ENCODE results near the gene WWC1. TPM values are rescaled to one million over a fixed set of nuclear protein-coding genes. Genes with fewer than 3 reads are reported as not detected.

WWC1 gene
- total RNA-seq, 1 donor from 2014 or later: 1.5 TPM

DNA sequence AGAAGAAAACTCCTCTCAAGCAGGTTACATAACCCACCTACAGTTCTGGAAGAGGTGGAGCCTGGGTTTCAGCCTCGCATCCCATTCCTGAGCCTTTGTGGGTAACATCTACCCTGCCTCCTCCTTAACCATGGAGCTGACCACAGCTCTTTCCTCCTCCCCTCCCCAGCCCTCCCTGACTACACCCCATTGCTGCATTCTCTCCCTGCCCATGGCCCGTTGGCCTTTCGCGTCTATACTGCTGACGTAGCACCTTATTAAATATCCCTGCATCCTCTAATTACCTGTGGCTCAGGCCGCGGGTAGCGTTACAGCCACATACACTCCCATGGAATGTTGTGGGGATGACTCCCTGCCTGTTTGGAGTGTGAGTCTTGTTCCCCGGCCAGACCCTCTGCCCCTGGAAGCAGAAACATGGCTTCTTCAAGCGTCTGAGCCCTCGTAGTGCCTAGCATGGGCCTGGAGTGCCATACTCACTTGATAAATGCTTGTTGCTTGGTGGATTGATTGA is 72.8 kb downstream of the WWC1 start:
- Mint-ChIP-seq H3K4me1 (ENCODE audit: low read depth, unreplicated experiment) (no peaks in the 10 kb centered on the region), H3K27me3 (ENCODE audit: unreplicated experiment) (peaks cover 2% of the 10 kb centered on the region), H3K9me3 (ENCODE audit: unreplicated experiment) (no peaks in the 10 kb centered on the region), H3K27ac (ENCODE audit: unreplicated experiment) (no peak overlapping the region), H3K4me3 (ENCODE audit: unreplicated experiment) (no peak overlapping the region), H3K36me3 (ENCODE audit: unreplicated experiment) (no peaks in the 10 kb centered on the region)
- TF ChIP-seq, protein P1, sequence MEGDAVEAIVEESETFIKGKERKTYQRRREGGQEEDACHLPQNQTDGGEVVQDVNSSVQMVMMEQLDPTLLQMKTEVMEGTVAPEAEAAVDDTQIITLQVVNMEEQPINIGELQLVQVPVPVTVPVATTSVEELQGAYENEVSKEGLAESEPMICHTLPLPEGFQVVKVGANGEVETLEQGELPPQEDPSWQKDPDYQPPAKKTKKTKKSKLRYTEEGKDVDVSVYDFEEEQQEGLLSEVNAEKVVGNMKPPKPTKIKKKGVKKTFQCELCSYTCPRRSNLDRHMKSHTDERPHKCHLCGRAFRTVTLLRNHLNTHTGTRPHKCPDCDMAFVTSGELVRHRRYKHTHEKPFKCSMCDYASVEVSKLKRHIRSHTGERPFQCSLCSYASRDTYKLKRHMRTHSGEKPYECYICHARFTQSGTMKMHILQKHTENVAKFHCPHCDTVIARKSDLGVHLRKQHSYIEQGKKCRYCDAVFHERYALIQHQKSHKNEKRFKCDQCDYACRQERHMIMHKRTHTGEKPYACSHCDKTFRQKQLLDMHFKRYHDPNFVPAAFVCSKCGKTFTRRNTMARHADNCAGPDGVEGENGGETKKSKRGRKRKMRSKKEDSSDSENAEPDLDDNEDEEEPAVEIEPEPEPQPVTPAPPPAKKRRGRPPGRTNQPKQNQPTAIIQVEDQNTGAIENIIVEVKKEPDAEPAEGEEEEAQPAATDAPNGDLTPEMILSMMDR (IDR thresholded peaks at IDR 0.05; ENCODE audit: partially characterized antibody, unreplicated experiment): no peak
- no peak for DNase-seq

DNA sequence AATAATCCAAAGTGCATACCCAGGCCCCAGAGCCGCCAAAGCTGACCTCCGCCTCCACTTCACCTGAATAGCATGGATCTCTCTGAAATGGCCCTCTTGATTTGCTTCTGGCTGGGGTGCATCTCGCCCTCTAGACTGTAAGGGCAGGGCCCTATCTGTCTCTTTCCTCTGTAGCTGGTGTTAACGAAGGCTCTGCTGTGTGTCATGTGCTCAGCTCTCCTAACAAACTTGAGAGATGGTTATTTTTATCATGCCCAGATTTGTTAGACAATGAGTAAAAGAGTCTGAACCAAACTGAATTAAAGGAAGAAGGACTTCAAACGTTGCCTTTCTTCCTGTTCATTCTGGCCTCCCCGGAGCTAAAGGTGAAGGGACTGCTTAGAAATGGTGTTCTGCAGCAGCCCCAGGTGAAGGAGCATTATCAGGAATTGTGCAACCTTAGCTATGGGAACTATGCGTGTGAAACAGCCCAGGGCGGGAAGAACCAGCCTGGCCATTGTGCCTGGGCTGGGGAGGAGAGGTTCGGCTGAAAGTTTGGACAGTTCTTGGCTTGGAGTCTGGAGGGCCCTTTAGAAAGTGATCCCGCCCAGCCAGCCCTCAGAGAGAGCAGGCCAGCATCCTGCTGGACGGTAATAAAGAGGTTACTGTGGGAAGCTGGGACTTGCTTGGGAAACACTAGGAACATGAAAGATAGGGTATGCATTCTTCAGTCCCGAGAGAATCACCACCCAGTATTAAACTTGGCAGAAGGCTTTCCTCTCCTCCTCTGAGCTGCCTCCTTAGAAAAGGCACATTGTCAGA is 73.5 kb downstream of the WWC1 start:
- H3K9me3 Mint-ChIP-seq (ENCODE audit: unreplicated experiment): no peaks in the 10 kb centered on the region
- H3K36me3 Mint-ChIP-seq (ENCODE audit: unreplicated experiment): no peaks in the 10 kb centered on the region
- TF ChIP-seq, protein P1 (IDR thresholded peaks at IDR 0.05; ENCODE audit: partially characterized antibody, unreplicated experiment): no peak
- peaks cover 2% of the 10 kb centered on the region for H3K27me3 Mint-ChIP-seq (ENCODE audit: unreplicated experiment)
- H3K27ac Mint-ChIP-seq (ENCODE audit: unreplicated experiment): no peak overlapping the region
- H3K4me3 Mint-ChIP-seq (ENCODE audit: unreplicated experiment): no peak overlapping the region
- no peak for DNase-seq
- no peaks in the 10 kb centered on the region for H3K4me1 Mint-ChIP-seq (ENCODE audit: low read depth, unreplicated experiment)

DNA sequence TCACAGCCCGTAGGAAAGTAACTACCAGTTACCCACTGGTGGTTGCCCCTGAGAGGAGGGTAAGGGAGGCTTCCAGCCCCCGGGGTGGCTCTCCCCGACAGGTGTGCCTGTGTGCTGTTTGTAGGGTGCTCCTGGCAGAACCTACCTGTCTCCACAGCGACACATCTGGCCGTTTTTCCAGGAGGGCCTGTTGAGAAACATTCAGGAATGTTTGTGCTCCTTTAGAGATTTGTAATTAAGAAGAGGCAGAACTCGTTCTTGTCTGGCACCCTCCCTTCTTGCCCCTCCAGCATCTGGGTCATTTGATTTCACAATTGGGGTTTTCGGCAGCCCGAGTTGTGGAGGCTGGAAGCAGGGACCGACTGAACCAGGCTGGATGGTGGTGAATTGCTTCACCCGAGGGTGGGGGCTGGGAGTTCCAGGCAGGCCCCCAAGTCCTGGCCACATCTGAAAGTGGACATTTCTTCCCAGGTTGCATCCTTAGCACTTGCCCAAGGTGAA is 74.2 kb downstream of the WWC1 start:
- Mint-ChIP-seq H3K36me3 (ENCODE audit: unreplicated experiment) (no peaks in the 10 kb centered on the region), H3K27ac (ENCODE audit: unreplicated experiment) (no peak overlapping the region), H3K9me3 (ENCODE audit: unreplicated experiment) (no peaks in the 10 kb centered on the region), H3K4me1 (ENCODE audit: low read depth, unreplicated experiment) (no peaks in the 10 kb centered on the region), H3K4me3 (ENCODE audit: unreplicated experiment) (no peak overlapping the region), H3K27me3 (ENCODE audit: unreplicated experiment) (peaks cover 2% of the 10 kb centered on the region)
- TF ChIP-seq, protein P1 (IDR thresholded peaks at IDR 0.05; ENCODE audit: partially characterized antibody, unreplicated experiment): no peak
- no peak for DNase-seq

DNA sequence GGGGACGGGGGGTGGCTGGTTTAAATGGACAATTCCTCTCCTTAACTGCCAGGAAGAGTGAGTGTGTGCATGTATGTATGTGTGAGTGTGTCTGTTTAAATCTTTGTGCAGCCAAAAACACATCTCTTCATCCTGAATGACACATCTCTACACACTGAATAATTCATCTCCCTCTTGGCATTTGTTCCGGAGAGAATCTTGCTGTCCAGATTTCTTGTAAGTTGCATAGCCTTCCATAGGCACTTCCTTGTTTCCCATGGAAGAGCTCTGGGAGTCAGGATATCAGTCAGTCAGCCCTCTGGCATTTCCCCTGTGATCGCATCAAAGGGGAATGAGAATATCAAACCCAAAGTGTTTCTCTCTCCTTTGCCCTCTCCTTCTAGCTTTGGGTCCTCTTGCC is 74.7 kb downstream of the WWC1 start:
- Mint-ChIP-seq H3K36me3 (ENCODE audit: unreplicated experiment) (no peaks in the 10 kb centered on the region), H3K4me1 (ENCODE audit: low read depth, unreplicated experiment) (no peaks in the 10 kb centered on the region), H3K4me3 (ENCODE audit: unreplicated experiment) (no peak overlapping the region), H3K9me3 (ENCODE audit: unreplicated experiment) (no peaks in the 10 kb centered on the region), H3K27me3 (ENCODE audit: unreplicated experiment) (peaks cover 2% of the 10 kb centered on the region), H3K27ac (ENCODE audit: unreplicated experiment) (no peak overlapping the region)
- DNase-seq: no peak
- TF ChIP-seq, protein P1 (IDR thresholded peaks at IDR 0.05; ENCODE audit: partially characterized antibody, unreplicated experiment): no peak

DNA sequence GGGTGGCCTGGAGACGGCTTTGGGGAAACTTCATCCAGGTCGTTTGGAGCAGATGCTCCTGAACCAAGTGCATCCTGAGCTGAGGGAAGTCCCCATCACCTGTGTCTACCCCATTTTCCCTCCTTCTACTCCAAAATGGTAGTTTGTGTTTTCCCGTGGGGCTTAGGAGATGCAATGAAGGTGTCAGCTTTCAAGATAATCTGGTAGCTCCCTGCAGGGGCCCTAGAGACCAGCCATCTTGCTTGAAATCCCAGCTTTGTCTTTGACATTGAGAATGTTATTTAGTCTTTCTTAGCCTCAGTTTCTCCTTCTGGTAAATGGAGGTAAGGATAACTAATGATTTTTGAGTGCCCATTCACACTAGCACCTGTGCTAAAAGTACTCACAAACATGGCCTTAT is 77.4 kb downstream of the WWC1 start:
- Mint-ChIP-seq H3K9me3 (ENCODE audit: unreplicated experiment) (no peaks in the 10 kb centered on the region), H3K27ac (ENCODE audit: unreplicated experiment) (no peak overlapping the region), H3K27me3 (ENCODE audit: unreplicated experiment) (peaks cover 2% of the 10 kb centered on the region), H3K4me3 (ENCODE audit: unreplicated experiment) (no peak overlapping the region), H3K4me1 (ENCODE audit: low read depth, unreplicated experiment) (no peaks in the 10 kb centered on the region), H3K36me3 (ENCODE audit: unreplicated experiment) (no peaks in the 10 kb centered on the region)
- TF ChIP-seq, protein P1 (IDR thresholded peaks at IDR 0.05; ENCODE audit: partially characterized antibody, unreplicated experiment): no peak
- no peak for DNase-seq

Measured in glutamatergic neuron (in vitro differentiated cells).